ENCODE data around the gene SEMA4D.

SEMA4D gene

GRCh38 chr9:89465001-89465451 is 32.9 kb downstream of the SEMA4D start:
- no peak for DNase-seq (ENCODE audit: low spot score)

- DNase-seq (ENCODE audit: low spot score): no peak
Observed at GRCh38 chr9:89464300-89464901, 33.5 kb downstream of the SEMA4D start.

GRCh38 chr9:89462817-89463683 is 34.9 kb downstream of the SEMA4D start:
- peak; percentile 81 for DNase-seq (ENCODE audit: low spot score)

- no peak for DNase-seq (ENCODE audit: low spot score)
Observed at GRCh38 chr9:89462199-89462598, 35.7 kb downstream of the SEMA4D start.

GRCh38 chr9:89461265-89461664 is 36.6 kb downstream of the SEMA4D start:
- no peak for DNase-seq (ENCODE audit: low spot score)

- no peak for DNase-seq (ENCODE audit: low spot score)
Observed at GRCh38 chr9:89460551-89460950, 37.4 kb downstream of the SEMA4D start.

GRCh38 chr9:89458768-89459496 is 39.0 kb downstream of the SEMA4D start:
- no peak for DNase-seq (ENCODE audit: low spot score)

GRCh38 chr9:89457376-89457855 is 40.5 kb downstream of the SEMA4D start:
- DNase-seq (ENCODE audit: low spot score): no peak

GRCh38 chr9:89455356-89455824 is 42.5 kb downstream of the SEMA4D start:
- no peak for DNase-seq (ENCODE audit: low spot score)

- DNase-seq (ENCODE audit: low spot score): no peak
Observed at GRCh38 chr9:89454498-89455355, 43.2 kb downstream of the SEMA4D start.

GRCh38 chr9:89453452-89453851 is 44.5 kb downstream of the SEMA4D start:
- DNase-seq (ENCODE audit: low spot score): peak; percentile 94

GRCh38 chr9:89452561-89452960 is 45.4 kb downstream of the SEMA4D start:
- no peak for DNase-seq (ENCODE audit: low spot score)

- DNase-seq (ENCODE audit: low spot score): no peak
Observed at GRCh38 chr9:89450213-89450612, 47.7 kb downstream of the SEMA4D start.

GRCh38 chr9:89449261-89449671 is 48.6 kb downstream of the SEMA4D start:
- DNase-seq (ENCODE audit: low spot score): no peak

- peak; percentile 83 for DNase-seq (ENCODE audit: low spot score)
Observed at GRCh38 chr9:89448821-89449220, 49.1 kb downstream of the SEMA4D start.

- peak; percentile 97 for DNase-seq (ENCODE audit: low spot score)
Observed at GRCh38 chr9:89448381-89448780, 49.5 kb downstream of the SEMA4D start.

- DNase-seq (ENCODE audit: low spot score): no peak
Observed at GRCh38 chr9:89447416-89447815, 50.5 kb downstream of the SEMA4D start.

GRCh38 chr9:89446961-89447310 is 51.0 kb downstream of the SEMA4D start:
- no peak for DNase-seq (ENCODE audit: low spot score)

- no peak for DNase-seq (ENCODE audit: low spot score)
Observed at GRCh38 chr9:89446261-89446960, 51.5 kb downstream of the SEMA4D start.

GRCh38 chr9:89445801-89446251 is 52.1 kb downstream of the SEMA4D start:
- DNase-seq (ENCODE audit: low spot score): no peak

All from pons (tissue), 1 donor.